Glomerular endothelial cell (primary cell): ENCODE results near the gene PARD6B. TPM values are rescaled to one million over a fixed set of nuclear protein-coding genes. Genes with fewer than 3 reads are reported as not detected.

Experiments used
- DNase-seq: peaks from one replicate; pipeline ENCODE4 v3.0.0-alpha.2; 2011; ENCODE audit warnings: low read depth, low spot score; ENCODE audit errors: extremely low read depth
- total RNA-seq: library from RNA; depleted of rRNA; stranded (reverse); fragments of >200 nt; gene quantifications from 2 replicates; pipeline ENCODE4 v1.2.3, GENCODE V29; 2015

The PARD6B gene
- total RNA-seq, 1 donor from 2014 or later: 0.12 TPM

- no peak for DNase-seq
These were observed 7.7 kb upstream of the PARD6B start for GRCh38 chr20:50723672-50724071.

- DNase-seq: no peak
These were observed 7.2 kb upstream of the PARD6B start for GRCh38 chr20:50724112-50724725.

DNA sequence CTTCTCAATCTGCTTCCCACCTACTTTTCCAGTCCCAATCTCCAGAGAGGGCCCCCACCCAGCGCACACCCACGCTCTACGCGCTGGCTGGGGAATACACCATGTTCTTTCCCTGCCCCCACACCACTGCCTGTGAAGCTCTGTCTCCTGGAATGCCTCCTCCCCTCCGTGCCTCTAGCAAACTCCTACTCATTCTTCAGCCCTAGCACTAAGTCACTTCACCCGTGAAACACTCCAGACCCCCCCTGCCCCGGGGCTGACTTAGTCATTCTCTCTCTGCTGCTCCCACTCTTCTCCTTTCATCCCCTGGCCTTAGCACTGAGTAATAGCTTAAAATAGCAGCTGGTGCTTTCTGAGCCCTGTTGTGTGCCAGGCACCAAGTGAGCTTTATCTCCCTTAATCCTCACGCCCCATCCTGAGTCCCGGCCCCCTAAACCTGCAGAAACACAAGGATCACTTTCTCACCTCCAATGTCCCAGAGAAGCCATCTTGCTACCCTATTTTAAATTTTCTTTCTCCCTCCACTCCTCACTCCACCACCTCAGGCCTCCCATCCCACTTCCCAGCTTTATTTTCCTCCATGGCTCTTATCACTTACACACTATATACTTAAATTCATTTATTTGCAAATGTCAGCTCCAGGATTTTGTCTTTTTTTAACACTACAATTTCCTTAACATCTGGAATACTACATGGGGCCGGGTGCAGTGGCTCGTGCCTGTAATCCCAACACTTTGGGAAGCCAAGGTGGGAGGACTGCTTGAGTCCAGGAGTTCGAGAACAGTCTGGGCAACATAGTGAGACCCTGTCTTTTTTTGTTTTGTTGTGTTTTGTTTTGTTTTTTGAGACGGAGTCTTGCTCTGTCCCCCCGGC, 6.3 kb upstream of the PARD6B start:
- DNase-seq: no peak

- DNase-seq: no peak
These were observed 5.7 kb upstream of the PARD6B start for GRCh38 chr20:50725724-50726005.

GRCh38 chr20:50726955-50727791, 4.2 kb upstream of the PARD6B start:
- DNase-seq: no peak

- no peak for DNase-seq
These were observed 3.4 kb upstream of the PARD6B start for GRCh38 chr20:50727792-50728485.

- no peak for DNase-seq
These were observed 2.8 kb upstream of the PARD6B start for GRCh38 chr20:50728486-50728980.

GRCh38 chr20:50728981-50729874, 2.2 kb upstream of the PARD6B start:
- no peak for DNase-seq

GRCh38 chr20:50729901-50730764, 1.2 kb upstream of the PARD6B start:
- no peak for DNase-seq

DNA sequence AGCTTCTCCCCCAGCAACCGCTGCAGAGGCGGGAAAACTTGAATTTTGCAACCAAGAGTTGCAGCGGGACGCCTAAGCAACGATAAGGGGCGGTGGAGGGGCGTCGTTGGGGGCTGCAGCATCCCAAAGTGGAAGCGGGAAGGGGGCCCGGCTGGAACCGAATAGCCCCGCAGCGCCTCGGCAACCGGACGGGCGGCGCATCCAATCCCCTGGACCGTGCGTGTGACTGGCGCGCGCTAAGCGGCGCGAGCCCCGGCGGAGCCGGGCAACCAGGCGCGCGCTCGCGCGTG, 670 bp upstream of the PARD6B start:
- no peak for DNase-seq

DNA sequence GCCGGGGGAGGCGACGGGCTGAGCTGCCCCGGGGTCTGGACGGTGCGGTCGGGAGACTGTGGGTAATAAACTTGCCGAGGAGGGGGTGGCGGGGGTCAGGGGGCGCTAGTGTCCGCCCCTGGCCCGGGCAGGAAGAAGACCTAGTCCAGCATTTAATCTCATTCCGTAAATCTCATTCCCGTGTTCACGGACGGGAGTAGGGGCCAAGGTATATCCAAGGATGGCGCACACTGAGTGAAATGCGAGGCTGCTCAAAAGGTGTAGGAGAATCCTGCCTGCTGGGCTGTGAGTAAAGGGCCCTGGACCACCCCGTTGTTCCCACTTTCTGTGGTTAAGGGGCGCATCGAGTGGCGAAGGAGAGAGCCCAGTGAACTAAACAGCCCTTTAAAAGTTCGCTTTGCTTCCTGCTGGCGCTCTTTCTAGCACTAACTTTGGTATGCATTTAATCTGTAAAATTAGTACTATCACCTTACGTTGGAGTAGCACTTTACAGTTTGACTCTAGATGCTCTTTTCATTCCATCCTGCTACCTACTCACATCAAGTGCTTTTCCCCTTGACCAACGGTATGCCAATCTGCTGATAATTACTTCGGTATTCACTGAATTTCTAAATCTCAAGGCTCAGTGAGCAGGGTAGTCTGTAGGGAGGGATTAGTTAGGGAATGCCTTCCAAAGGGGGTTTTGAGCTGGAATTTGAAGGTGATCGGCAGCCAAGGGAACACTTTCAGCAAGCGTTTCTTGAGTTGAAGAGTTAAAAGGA, 730 bp downstream of the PARD6B start:
- DNase-seq: no peak

DNA sequence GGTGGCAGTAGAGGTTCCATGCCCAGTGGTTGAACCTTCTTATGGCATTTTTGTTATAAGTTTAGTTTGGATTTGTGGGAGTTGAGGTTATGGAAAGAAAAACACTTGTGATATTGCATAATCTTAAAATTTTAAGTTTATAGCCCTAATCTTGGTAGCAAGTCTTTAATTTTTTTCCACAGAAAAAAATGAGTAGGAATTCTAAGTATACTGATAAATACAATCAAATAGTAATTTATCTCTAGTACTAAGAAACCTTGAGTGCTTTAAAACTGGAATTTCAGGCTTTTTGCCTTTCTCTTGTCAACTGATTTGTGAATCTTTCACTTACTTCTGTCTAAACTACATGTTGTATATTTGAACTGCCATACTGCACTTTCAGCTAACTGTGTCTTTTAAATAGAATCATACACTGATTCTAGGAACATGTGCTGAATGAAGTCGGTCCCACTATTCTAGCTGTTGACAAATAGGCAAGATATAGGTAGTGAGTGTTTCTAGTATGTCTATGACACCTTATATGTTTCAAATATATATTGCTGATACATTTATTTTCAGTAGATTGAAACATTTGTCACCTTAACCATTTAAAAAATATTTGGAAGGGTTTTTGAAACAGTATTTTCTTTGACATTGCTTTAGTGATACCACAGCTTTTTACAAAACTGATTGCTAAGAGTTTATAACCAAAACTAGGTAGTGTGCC, 2.4 kb downstream of the PARD6B start:
- DNase-seq: no peak

DNA sequence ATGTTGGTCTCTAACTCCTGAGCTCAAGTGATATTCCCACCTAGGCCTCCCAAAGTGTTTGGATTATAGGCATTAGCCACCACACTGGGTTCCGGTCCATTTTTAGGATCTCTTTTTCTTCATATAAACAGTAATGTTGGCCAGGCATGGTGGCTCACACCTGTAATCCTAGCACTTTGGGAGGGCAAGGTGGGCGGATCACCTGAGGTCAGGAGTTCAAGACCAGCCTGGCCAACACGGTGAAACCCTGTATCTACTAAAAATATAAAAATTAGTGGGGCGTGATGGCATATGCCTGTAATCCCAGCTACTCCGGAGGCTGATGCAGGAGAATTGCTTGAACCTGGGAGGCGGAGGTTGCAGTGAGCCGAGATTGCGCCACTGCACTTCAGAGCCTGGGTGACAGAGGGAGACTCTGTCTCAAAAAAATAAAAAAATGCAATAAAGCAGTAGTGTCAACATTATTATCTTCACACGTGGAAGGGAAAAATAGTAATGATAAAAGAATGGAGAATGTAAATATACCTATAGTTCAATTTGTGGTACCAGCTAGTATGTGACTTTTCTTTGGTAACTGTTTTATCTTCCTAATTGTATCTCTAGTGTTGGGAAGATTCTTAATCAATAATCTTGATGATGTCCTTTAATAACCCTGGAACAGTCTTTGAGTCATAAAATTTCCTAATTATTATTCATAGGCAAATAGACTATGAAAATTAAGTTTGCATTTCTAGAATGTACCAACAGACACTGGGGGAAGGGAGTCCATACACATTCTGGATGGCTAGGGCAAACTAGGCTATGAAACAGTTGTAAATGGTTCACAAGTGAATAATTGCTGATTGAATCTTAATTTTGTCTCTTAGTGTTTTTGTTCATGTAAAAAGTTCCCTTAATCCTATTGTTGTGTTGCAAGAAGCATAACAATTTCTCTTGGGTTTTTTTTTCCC, 3.6 kb downstream of the PARD6B start:
- DNase-seq: no peak

- no peak for DNase-seq
These were observed 4.4 kb downstream of the PARD6B start for GRCh38 chr20:50735813-50736212.

DNA sequence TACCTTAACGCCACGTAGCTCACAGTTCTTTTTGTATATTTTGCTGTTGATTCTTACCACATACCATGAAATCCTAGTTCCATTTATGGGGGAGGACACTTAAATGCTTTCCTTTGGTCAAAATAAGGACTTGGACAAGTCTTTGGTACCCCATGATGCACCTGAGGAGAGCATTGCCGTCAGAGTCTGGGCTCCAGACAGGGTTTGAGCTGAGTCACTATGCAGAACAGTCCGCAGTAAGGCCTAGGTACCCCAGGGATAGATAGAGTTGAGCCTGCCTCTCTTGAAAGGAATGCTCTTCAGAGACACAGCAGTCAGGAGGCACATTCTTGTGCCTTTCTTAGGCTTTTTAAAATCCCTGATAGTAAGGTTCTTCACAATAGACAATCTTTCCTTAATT, 6.0 kb downstream of the PARD6B start:
- no peak for DNase-seq

DNA sequence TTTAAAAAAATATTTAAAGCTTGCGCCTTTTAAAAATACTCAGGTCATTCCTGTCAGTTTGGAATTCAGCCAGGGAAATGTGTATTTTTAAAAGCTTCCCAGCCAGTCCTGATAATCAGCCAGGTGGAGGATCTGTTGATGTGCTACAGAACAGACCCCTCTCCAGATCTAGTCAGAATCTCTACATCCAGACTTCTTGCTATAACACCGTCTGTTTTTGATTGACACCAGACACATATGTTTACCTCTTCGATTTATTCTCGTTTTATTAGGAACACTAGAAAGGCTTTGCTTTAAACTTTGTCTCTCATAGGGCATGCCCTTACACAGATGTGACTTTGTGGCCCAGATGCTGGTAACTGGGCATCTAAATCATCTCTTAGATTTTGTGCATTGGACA, 11.7 kb downstream of the PARD6B start:
- no peak for DNase-seq
